ENCODE data around the gene PNMA1.

PNMA1 gene

GRCh38 chr14:73744175-73744867 lies 30.1 kb upstream of the PNMA1 start:
- TF ChIP-seq SUZ12 (IDR thresholded peaks at IDR 0.05) (no peak), ZNF384 (IDR thresholded peaks at IDR 0.05) (no peak), FOXK2 (IDR thresholded peaks at IDR 0.05) (no peak), SP1 (IDR thresholded peaks at IDR 0.05) (no peak), TARDBP (IDR thresholded peaks at IDR 0.05) (no peak), L3MBTL2 (conservative IDR thresholded peaks at IDR 0.05) (no peak)
- CTCF ChIA-PET = interaction anchor here (2.2 kb wide), 1 partner anchor 14 kb away, joined by 7 read pairs; no protein-coding TSS in a partner anchor
- POLR2A ChIA-PET = interaction anchor here (0.9 kb wide), 1 partner anchor 107 kb away, joined by 3 read pairs; the partner anchor contains the start of gene PTGR2

GRCh38 chr14:73743431-73743931 lies 29.3 kb upstream of the PNMA1 start:
- TF ChIP-seq FOXA1 (IDR thresholded peaks at IDR 0.05) (no peak), ARNT (IDR thresholded peaks at IDR 0.05) (no peak), ELF4 (IDR thresholded peaks at IDR 0.05) (no peak), LEF1 (IDR thresholded peaks at IDR 0.05; ENCODE audit: borderline replicate concordance) (no peak), FOXK2 (IDR thresholded peaks at IDR 0.05) (no peak), CTBP1 (IDR thresholded peaks at IDR 0.05; ENCODE audit: borderline replicate concordance) (no peak), NFRKB (IDR thresholded peaks at IDR 0.05) (no peak), BHLHE40 (IDR thresholded peaks at IDR 0.05; ENCODE audit: borderline replicate concordance) (no peak), HDGF (IDR thresholded peaks at IDR 0.05; ENCODE audit: borderline replicate concordance) (no peak), SP1 (IDR thresholded peaks at IDR 0.05) (no peak), ZNF384 (IDR thresholded peaks at IDR 0.05) (no peak), PKNOX1 (IDR thresholded peaks at IDR 0.05) (no peak)
- ChIA-PET CTCF (interaction anchor here (1.4 kb wide), 1 partner anchor 14 kb away, joined by 4 read pairs; no protein-coding TSS in a partner anchor), POLR2A (interaction anchor here (0.9 to 1.4 kb wide), 3 partner anchors 17 to 143 kb away, joined by 3 to 8 read pairs (median 4); partner anchors contain the start of genes PTGR2 and ZNF410)
- no peak for DNase-seq (ENCODE audit: extremely low spot score)

More at GRCh38 chr14:73744175-73744867, 30.1 kb upstream of the PNMA1 start:
- DNase-seq (ENCODE audit: extremely low spot score) = no peak

GRCh38 chr14:73742520-73743238 lies 28.5 kb upstream of the PNMA1 start:
- no peak for DNase-seq (ENCODE audit: extremely low spot score)
- TF ChIP-seq PKNOX1 (IDR thresholded peaks at IDR 0.05) (no peak), CTBP1 (IDR thresholded peaks at IDR 0.05; ENCODE audit: borderline replicate concordance) (no peak), ARNT (IDR thresholded peaks at IDR 0.05) (no peak), SP1 (IDR thresholded peaks at IDR 0.05) (no peak), L3MBTL2 (conservative IDR thresholded peaks at IDR 0.05) (no peak), SUZ12 (IDR thresholded peaks at IDR 0.05) (no peak), NFRKB (IDR thresholded peaks at IDR 0.05) (no peak), FOXA1 (IDR thresholded peaks at IDR 0.05) (no peak), BHLHE40 (IDR thresholded peaks at IDR 0.05; ENCODE audit: borderline replicate concordance) (no peak), HDGF (IDR thresholded peaks at IDR 0.05; ENCODE audit: borderline replicate concordance) (no peak), TARDBP (IDR thresholded peaks at IDR 0.05) (no peak), LEF1 (IDR thresholded peaks at IDR 0.05; ENCODE audit: borderline replicate concordance) (no peak), ELF4 (IDR thresholded peaks at IDR 0.05) (no peak), FOXK2 (IDR thresholded peaks at IDR 0.05) (no peak), ZNF384 (IDR thresholded peaks at IDR 0.05) (no peak)
- ChIA-PET POLR2A (interaction anchor here (0.6 to 1.4 kb wide), 8 partner anchors 13 to 143 kb away, joined by 3 to 8 read pairs (median 4); partner anchors contain the start of genes PTGR2 and ZNF410), CTCF (interaction anchor here (0.6 to 1.4 kb wide), 2 partner anchors 14 to 233 kb away, joined by 4 to 7 read pairs; no protein-coding TSS in a partner anchor)

GRCh38 chr14:73741876-73742519 lies 27.8 kb upstream of the PNMA1 start:
- DNase-seq (ENCODE audit: extremely low spot score) = no peak
- POLR2A ChIA-PET = interaction anchor here (0.7 to 1.4 kb wide), 3 partner anchors 13 to 18 kb away, joined by 4 to 5 read pairs (median 4); a partner anchor contains a TSS

GRCh38 chr14:73741386-73741875 lies 27.2 kb upstream of the PNMA1 start:
- POLR2A ChIA-PET = interaction anchor here (0.7 to 1.4 kb wide), 4 partner anchors 13 to 28 kb away, joined by 3 to 5 read pairs (median 4); a partner anchor contains a TSS
- CTCF ChIA-PET = interaction anchor here (0.6 to 1.3 kb wide), 2 partner anchors 9 to 162 kb away, joined by 3 to 4 read pairs; no protein-coding TSS in a partner anchor
- no peak for TF ChIP-seq SP1 (IDR thresholded peaks at IDR 0.05)
- TF ChIP-seq ARNT (IDR thresholded peaks at IDR 0.05) = no peak
- no peak for TF ChIP-seq ZNF384 (IDR thresholded peaks at IDR 0.05)
- no peak for TF ChIP-seq NFRKB (IDR thresholded peaks at IDR 0.05)
- TF ChIP-seq FOXA1 (IDR thresholded peaks at IDR 0.05) = no peak
- TF ChIP-seq CTBP1 (IDR thresholded peaks at IDR 0.05; ENCODE audit: borderline replicate concordance) = no peak
- no peak for TF ChIP-seq PKNOX1 (IDR thresholded peaks at IDR 0.05)
- no peak for TF ChIP-seq L3MBTL2 (conservative IDR thresholded peaks at IDR 0.05)
- TF ChIP-seq TARDBP (IDR thresholded peaks at IDR 0.05) = no peak
- TF ChIP-seq FOXK2 (IDR thresholded peaks at IDR 0.05) = no peak
- TF ChIP-seq HDGF (IDR thresholded peaks at IDR 0.05; ENCODE audit: borderline replicate concordance) = no peak
- TF ChIP-seq BHLHE40 (IDR thresholded peaks at IDR 0.05; ENCODE audit: borderline replicate concordance) = no peak
- no peak for TF ChIP-seq SUZ12 (IDR thresholded peaks at IDR 0.05)
- no peak for TF ChIP-seq LEF1 (IDR thresholded peaks at IDR 0.05; ENCODE audit: borderline replicate concordance)
- no peak for DNase-seq (ENCODE audit: extremely low spot score)

More at GRCh38 chr14:73741876-73742519, 27.8 kb upstream of the PNMA1 start:
- CTCF ChIA-PET = interaction anchor here (1.3 to 1.4 kb wide), 2 partner anchors 9 to 13 kb away, joined by 4 read pairs; no protein-coding TSS in a partner anchor
- TF ChIP-seq BHLHE40 (IDR thresholded peaks at IDR 0.05; ENCODE audit: borderline replicate concordance) (no peak), LEF1 (IDR thresholded peaks at IDR 0.05; ENCODE audit: borderline replicate concordance) (no peak), NFRKB (IDR thresholded peaks at IDR 0.05) (no peak), CTBP1 (IDR thresholded peaks at IDR 0.05; ENCODE audit: borderline replicate concordance) (no peak), FOXA1 (IDR thresholded peaks at IDR 0.05) (no peak), ARNT (IDR thresholded peaks at IDR 0.05) (no peak), SP1 (IDR thresholded peaks at IDR 0.05) (no peak), FOXM1 (IDR thresholded peaks at IDR 0.05; ENCODE audit: borderline replicate concordance) (no peak), L3MBTL2 (conservative IDR thresholded peaks at IDR 0.05) (no peak), FOXK2 (IDR thresholded peaks at IDR 0.05) (no peak), SUZ12 (IDR thresholded peaks at IDR 0.05) (no peak), ZNF384 (IDR thresholded peaks at IDR 0.05) (no peak), TARDBP (IDR thresholded peaks at IDR 0.05) (no peak)

Data from HEK293T (cell line).